OCI-LY3 (cell line): ENCODE results near the gene GMPR.

Experiments
- EZH2phosphoT487 ChIP-seq: fragments of 200-600 bp; shearing (Covaris generic); IDR thresholded peaks from 2 replicates; pipeline ENCODE4 v1.6.1; 2018; ENCODE audit warnings: antibody characterized with exemption, mixed run types, low read depth
- TF ChIP-seq, protein P1 (sequence below): fragments of 200-600, 300-600 bp; sonication (generic); IDR thresholded peaks from 2 replicates; pipeline ENCODE4 v1.5.1; 2014; ENCODE audit warnings: antibody characterized with exemption, low read length, low read depth

DNA sequence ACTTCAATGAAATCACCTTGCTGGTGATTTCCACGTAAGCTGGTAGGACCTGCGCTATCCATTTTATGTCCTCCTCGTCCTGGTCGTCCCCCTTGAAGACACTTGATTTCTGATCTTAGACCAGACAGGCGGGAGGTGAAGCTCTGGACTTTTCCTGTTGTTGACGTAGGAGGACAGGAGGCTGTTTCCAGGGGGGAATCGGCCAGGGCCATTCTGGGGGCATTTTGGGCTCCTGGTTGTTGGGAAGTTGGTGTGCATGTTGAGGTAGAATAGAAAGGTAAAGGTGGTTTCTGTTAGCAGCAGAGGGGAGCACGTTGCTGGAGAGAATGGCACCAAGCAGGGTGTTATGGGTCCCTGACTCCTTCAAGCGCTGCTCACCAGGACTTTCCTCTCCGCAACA, 56.0 kb downstream of the GMPR start:
- TF ChIP-seq, protein P1, sequence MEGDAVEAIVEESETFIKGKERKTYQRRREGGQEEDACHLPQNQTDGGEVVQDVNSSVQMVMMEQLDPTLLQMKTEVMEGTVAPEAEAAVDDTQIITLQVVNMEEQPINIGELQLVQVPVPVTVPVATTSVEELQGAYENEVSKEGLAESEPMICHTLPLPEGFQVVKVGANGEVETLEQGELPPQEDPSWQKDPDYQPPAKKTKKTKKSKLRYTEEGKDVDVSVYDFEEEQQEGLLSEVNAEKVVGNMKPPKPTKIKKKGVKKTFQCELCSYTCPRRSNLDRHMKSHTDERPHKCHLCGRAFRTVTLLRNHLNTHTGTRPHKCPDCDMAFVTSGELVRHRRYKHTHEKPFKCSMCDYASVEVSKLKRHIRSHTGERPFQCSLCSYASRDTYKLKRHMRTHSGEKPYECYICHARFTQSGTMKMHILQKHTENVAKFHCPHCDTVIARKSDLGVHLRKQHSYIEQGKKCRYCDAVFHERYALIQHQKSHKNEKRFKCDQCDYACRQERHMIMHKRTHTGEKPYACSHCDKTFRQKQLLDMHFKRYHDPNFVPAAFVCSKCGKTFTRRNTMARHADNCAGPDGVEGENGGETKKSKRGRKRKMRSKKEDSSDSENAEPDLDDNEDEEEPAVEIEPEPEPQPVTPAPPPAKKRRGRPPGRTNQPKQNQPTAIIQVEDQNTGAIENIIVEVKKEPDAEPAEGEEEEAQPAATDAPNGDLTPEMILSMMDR, result no peak
- no peak for TF ChIP-seq EZH2phosphoT487
